HCT116 (cell line): ENCODE data around the gene PRMT9. TPM values are rescaled to one million over a fixed set of nuclear protein-coding genes. Genes with fewer than 3 reads are reported as not detected.

ENCODE experiments used
- ATAC-seq: fragments of 200-7000 bp; cut with Tn5 transposase; 2 replicates; pipeline ENCODE4 v1.9.1; 2020; ENCODE audit warnings: mild to moderate bottlenecking, moderate library complexity
- BruUV-seq: library from RNA; stranded (reverse); fragments of 400-500 nt; replicated peaks from 2 replicates; lab custom pipeline; 2021; lab: Mats Ljungman, UMichigan
- CTCF ChIA-PET: fragments of 300-600 bp; sonication (Branson Sonifier 250); formaldehyde crosslinking; loops from one replicate; lab custom pipeline; 2021; ENCODE audit warnings: antibody characterized with exemption; lab: Charles Lee
- POLR2A ChIA-PET: fragments of 300-600, 350-600 bp; sonication (Branson Sonifier 250); formaldehyde crosslinking; loops from one replicate; lab custom pipeline; 2021; ENCODE audit warnings: antibody characterized with exemption; lab: Charles Lee
- RAD21 ChIA-PET, 2 experiments: fragments of 300-600 bp; sonication (Branson Sonifier 250); formaldehyde crosslinking; loops; one replicate each; lab custom pipeline; 2023; ENCODE audit warnings: low total read pairs in 2 of 2; ENCODE audit not compliant: uncharacterized antibody in 2 of 2, unreplicated experiment in 2 of 2, low non-redundant PET in 1 of 2; lab: Charles Lee
- DNase-seq: peaks from one replicate; pipeline ENCODE4 v3.0.0-alpha.2; 2010; ENCODE audit warnings: low read depth, low spot score
- H2AFZ ChIP-seq: fragments of 200-600 bp; shearing (Covaris generic), sonication (generic); 2 replicates; pipeline ENCODE4 v1.6.1; 2017; ENCODE audit warnings: low read depth, mixed run types, mixed read lengths, antibody characterized with exemption, low read length; ENCODE audit not compliant: poor library complexity, severe bottlenecking
- H3K27ac ChIP-seq: 2 replicates; pipeline ENCODE4 v1.5.1; 2012; ENCODE audit warnings: low read depth, low read length
- H3K27me3 ChIP-seq: fragments of 200-600 bp; sonication (generic); 2 replicates; pipeline ENCODE4 v1.6.1; 2016; ENCODE audit warnings: mixed run types, low read length, mixed read lengths; ENCODE audit not compliant: insufficient read depth
- H3K36me3 ChIP-seq, 2 experiments: fragments of 200-500 bp in 1 of 2; fragments of 200-600 bp in 1 of 2; sonication (Bioruptor generic) in 1 of 2; sonication (generic) in 1 of 2; 2 replicates each; pipeline versions ENCODE4 v1.5.1 to v1.6.1; 2014 to 2016; ENCODE audit warnings: low read length in 2 of 2, inconsistent platforms in 1 of 2, mixed read lengths in 1 of 2, mixed run types in 1 of 2; ENCODE audit not compliant: insufficient read depth in 2 of 2, control insufficient read depth in 1 of 2
- H3K4me1 ChIP-seq, 2 experiments: fragments of 200-600 bp in 1 of 2; sonication (generic) in 1 of 2; 2 replicates each; pipeline versions ENCODE4 v1.5.1 to v1.6.1; 2012 to 2017; ENCODE audit warnings: low read length in 2 of 2, inconsistent platforms in 1 of 2, mild to moderate bottlenecking in 1 of 2, mixed read lengths in 1 of 2, mixed run types in 1 of 2, moderate library complexity in 1 of 2; ENCODE audit not compliant: insufficient read depth in 2 of 2, control insufficient read depth in 1 of 2
- H3K4me2 ChIP-seq: fragments of 200-600 bp; sonication (generic); 2 replicates; pipeline ENCODE4 v1.6.1; 2017; ENCODE audit warnings: mixed run types, low read length, mixed read lengths
- H3K4me3 ChIP-seq, 2 experiments: fragments of 200-600 bp in 1 of 2; sonication (generic) in 1 of 2; replicated peaks in 1 of 2; 2 replicates each; pipeline ENCODE4 v1.5.1; 2011 to 2016; ENCODE audit warnings: low read length in 2 of 2, control low read depth in 1 of 2, low read depth in 1 of 2, mild to moderate bottlenecking in 1 of 2, mixed read lengths in 1 of 2, mixed run types in 1 of 2
- H3K79me2 ChIP-seq: fragments of 200-600 bp; sonication (generic); 2 replicates; pipeline ENCODE4 v1.6.1; 2017; ENCODE audit warnings: mild to moderate bottlenecking, mixed run types, low read length, moderate library complexity, mixed read lengths; ENCODE audit not compliant: insufficient read depth
- H3K9ac ChIP-seq: fragments of 200-600 bp; sonication (generic); 2 replicates; pipeline ENCODE4 v1.6.1; 2016; ENCODE audit warnings: low read length, mixed read lengths
- H3K9me2 ChIP-seq: fragments of 200-600 bp; sonication (generic), shearing (Covaris generic); 2 replicates; pipeline ENCODE4 v1.6.1; 2017; ENCODE audit warnings: mixed run types, mild to moderate bottlenecking, moderate library complexity; ENCODE audit not compliant: insufficient read depth
- H3K9me3 ChIP-seq, 2 experiments: fragments of 200-500 bp in 1 of 2; fragments of 200-600 bp in 1 of 2; sonication (Bioruptor generic) in 1 of 2; sonication (generic) in 1 of 2; 2 replicates each; pipeline ENCODE4 v1.6.1; 2014 to 2017; ENCODE audit warnings: low read length in 2 of 2, mixed read lengths in 2 of 2, inconsistent platforms in 1 of 2, low read depth in 1 of 2, mild to moderate bottlenecking in 1 of 2, mixed run types in 1 of 2, moderate library complexity in 1 of 2; ENCODE audit not compliant: control insufficient read depth in 1 of 2, insufficient read depth in 1 of 2
- H4K20me1 ChIP-seq: fragments of 200-600 bp; sonication (generic), shearing (Covaris generic); 2 replicates; pipeline ENCODE4 v1.6.1; 2017; ENCODE audit warnings: mixed run types, mild to moderate bottlenecking, moderate library complexity; ENCODE audit not compliant: insufficient read depth
- CEBPB ChIP-seq: IDR thresholded peaks from 2 replicates; pipeline ENCODE4 v1.6.1; 2012; ENCODE audit warnings: low read depth
- EGR1 ChIP-seq: IDR thresholded peaks from 2 replicates; pipeline ENCODE4 v1.6.1; 2012; ENCODE audit warnings: low read depth
- EZH2phosphoT487 ChIP-seq: fragments of 200-600 bp; IDR thresholded peaks from 2 replicates; pipeline ENCODE4 v1.6.1; 2018; ENCODE audit warnings: antibody characterized with exemption, borderline replicate concordance
- FOSL1 ChIP-seq: IDR thresholded peaks from 2 replicates; pipeline ENCODE4 v1.6.1; 2012; ENCODE audit warnings: low read depth
- JUND ChIP-seq: IDR thresholded peaks from 2 replicates; pipeline ENCODE4 v1.6.1; 2012
- POLR2A ChIP-seq: IDR thresholded peaks from 2 replicates; pipeline ENCODE4 v1.7.0; 2011; ENCODE audit warnings: borderline replicate concordance; ENCODE audit not compliant: insufficient read depth, insufficient read length; ENCODE audit errors: extremely low read depth
- POLR2AphosphoS5 ChIP-seq: IDR thresholded peaks from 2 replicates; pipeline ENCODE4 v1.6.1; 2011; ENCODE audit warnings: mild to moderate bottlenecking, low read depth, low read length, moderate library complexity
- SIN3A ChIP-seq: IDR thresholded peaks from 2 replicates; pipeline ENCODE4 v1.6.1; 2012; ENCODE audit warnings: low read depth
- SP1 ChIP-seq: IDR thresholded peaks from 2 replicates; pipeline ENCODE4 v1.6.1; 2012; ENCODE audit warnings: low read depth
- SRF ChIP-seq: IDR thresholded peaks from 2 replicates; pipeline ENCODE4 v1.6.1; 2012; ENCODE audit warnings: low read depth
- TCF7L2 ChIP-seq: IDR thresholded peaks from 2 replicates; pipeline ENCODE4 v1.7.0; 2011; ENCODE audit warnings: borderline replicate concordance, inconsistent platforms; ENCODE audit not compliant: insufficient read depth, insufficient read length; ENCODE audit errors: extremely low read depth
- YY1 ChIP-seq: IDR thresholded peaks from 2 replicates; pipeline ENCODE4 v1.6.1; 2011; ENCODE audit warnings: low read length, low read depth, moderate library complexity, mild to moderate bottlenecking; ENCODE audit not compliant: insufficient replicate concordance; ENCODE audit errors: extremely low read depth
- ZFX ChIP-seq: fragments of 450-650 bp; IDR thresholded peaks from 2 replicates; pipeline ENCODE4 v1.6.1; 2017
- intact Hi-C: fragments of 100-400 bp; cut with micrococcal nuclease; formaldehyde crosslinking; loops from 2 replicates; pipeline ENCODE4 v1.10.0; 2022
- total RNA-seq: library from RNA; stranded (reverse); gene quantifications from one replicate; pipeline ENCODE4 v1.2.1, GENCODE V29; 2021; ENCODE audit not compliant: unreplicated experiment
- TF ChIP-seq, protein P1 (sequence below): IDR thresholded peaks from 2 replicates; pipeline ENCODE4 v1.6.1; 2011; ENCODE audit warnings: mild to moderate bottlenecking, low read length, moderate library complexity; ENCODE audit not compliant: insufficient replicate concordance; ENCODE audit errors: extremely low read depth
- TF ChIP-seq, protein P2 (sequence below): IDR thresholded peaks from 2 replicates; pipeline ENCODE4 v1.6.1; 2012
- TF ChIP-seq, protein P3 (sequence below): IDR thresholded peaks from 2 replicates; pipeline ENCODE4 v1.6.1; 2012

Gene PRMT9
- total RNA-seq, 1 experiment from 2014 or later: 5.8 TPM

DNA sequence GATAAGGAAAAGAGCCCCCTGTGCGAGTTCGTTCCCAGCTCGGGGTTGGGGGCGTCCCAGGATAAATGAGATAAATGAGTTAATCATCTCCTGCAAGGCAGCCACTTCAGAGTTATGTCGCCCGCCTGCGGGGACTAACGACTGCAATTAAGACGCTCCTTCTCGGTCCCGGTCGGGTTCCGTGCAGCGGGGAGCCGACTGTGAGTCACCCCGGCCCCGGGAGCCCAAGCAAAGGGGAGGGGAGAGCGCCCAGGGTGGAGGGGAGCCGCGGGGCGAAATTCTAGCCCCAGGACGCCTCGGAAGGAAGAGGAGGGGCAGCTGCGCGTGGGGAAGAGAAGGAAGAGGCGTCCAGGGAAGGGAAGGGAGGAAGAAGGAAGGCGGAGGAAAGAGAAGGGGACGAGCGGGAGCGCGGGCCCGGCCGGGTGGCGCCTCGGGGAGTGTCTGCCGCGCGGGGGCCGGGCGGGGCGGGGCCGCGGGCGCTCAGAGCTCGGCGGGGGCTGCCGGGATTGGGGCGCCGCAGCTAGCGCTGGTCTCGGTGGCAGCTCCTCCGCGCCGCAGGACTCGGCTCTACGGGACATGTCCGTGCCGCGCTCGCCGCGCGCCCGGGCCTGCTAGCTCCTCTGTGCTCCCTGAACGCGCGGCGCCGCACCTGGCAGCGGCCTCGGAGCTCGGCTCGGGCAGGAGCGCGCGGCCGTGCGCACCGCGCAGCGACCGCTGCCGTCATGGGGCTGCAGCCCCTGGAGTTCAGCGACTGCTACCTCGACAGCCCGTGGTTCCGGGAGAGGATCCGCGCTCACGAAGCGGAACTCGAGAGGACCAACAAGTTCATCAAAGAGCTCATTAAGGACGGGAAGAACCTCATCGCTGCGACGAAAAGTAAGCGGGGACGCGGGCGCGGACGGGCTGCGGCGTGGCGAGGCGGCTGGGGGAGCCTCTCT is 47.9 kb upstream of the PRMT9 start, which contains the start of gene ARHGAP10:
TSS of gene ARHGAP10 (plus strand) at position 509 of the 938 bp plus-strand sequence. CDS start at position 723, 214 bp downstream.
- no peaks in the 10 kb centered on the region for H4K20me1 ChIP-seq
- peaks cover 44% of the 10 kb centered on the region for H3K79me2 ChIP-seq
- DNase-seq (no peak), ATAC-seq (peak; percentile 79)
- TF ChIP-seq YY1 (no peak), SIN3A (peak; percentile 30; the same call in 1 of the 2 replicates), SP1 (0 out of 2 replicates have a peak, but pooled peaks have one; percentile 20), EZH2phosphoT487 (no peak), EGR1 (peak; percentile 13; the same call in 1 of the 2 replicates), TCF7L2 (peak; percentile 13), FOSL1 (peak; percentile 43), JUND (0 out of 2 replicates have a peak, but pooled peaks have one; percentile 39), ZFX (peak; percentile 72), CEBPB (no peak), SRF (no peak), POLR2A (peak; percentile 53), POLR2AphosphoS5 (peak; percentile 84)
- TF ChIP-seq, protein P1, sequence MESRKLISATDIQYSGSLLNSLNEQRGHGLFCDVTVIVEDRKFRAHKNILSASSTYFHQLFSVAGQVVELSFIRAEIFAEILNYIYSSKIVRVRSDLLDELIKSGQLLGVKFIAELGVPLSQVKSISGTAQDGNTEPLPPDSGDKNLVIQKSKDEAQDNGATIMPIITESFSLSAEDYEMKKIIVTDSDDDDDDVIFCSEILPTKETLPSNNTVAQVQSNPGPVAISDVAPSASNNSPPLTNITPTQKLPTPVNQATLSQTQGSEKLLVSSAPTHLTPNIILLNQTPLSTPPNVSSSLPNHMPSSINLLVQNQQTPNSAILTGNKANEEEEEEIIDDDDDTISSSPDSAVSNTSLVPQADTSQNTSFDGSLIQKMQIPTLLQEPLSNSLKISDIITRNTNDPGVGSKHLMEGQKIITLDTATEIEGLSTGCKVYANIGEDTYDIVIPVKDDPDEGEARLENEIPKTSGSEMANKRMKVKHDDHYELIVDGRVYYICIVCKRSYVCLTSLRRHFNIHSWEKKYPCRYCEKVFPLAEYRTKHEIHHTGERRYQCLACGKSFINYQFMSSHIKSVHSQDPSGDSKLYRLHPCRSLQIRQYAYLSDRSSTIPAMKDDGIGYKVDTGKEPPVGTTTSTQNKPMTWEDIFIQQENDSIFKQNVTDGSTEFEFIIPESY: peak; percentile 29
- TF ChIP-seq, protein P2, sequence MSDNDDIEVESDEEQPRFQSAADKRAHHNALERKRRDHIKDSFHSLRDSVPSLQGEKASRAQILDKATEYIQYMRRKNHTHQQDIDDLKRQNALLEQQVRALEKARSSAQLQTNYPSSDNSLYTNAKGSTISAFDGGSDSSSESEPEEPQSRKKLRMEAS: no peak; the same call in 1 of the 2 replicates
- TF ChIP-seq, protein P3, sequence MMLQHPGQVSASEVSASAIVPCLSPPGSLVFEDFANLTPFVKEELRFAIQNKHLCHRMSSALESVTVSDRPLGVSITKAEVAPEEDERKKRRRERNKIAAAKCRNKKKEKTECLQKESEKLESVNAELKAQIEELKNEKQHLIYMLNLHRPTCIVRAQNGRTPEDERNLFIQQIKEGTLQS: no peak
- H3K4me1 ChIP-seq: peaks cover 54 to 77% of the 10 kb centered on the region in 2 experiments
- intact Hi-C loops: loop anchor here (2.0 kb wide), 1 partner anchor 99 kb away; no protein-coding TSS in a partner anchor
- peak within 1 kb of the TSS; percentile 86 for H3K9ac ChIP-seq
- ChIA-PET POLR2A (interaction anchor here (0.6 to 1.6 kb wide), 3 partner anchors 10 to 711 kb away, joined by 3 to 4 read pairs (median 3); partner anchors contain the start of gene PRMT9), RAD21 (interaction anchor here in 1 of 2 experiments (0.6 kb wide), 1 partner anchor 14 kb away, joined by 5 read pairs; no protein-coding TSS in a partner anchor), CTCF (interaction anchor here (1.2 to 1.8 kb wide), 4 partner anchors 10 to 135 kb away, joined by 3 to 7 read pairs (median 4); no protein-coding TSS in a partner anchor)
- peak within 1 kb of the TSS; percentile 70 for H2AFZ ChIP-seq
- no peaks in the 10 kb centered on the region for H3K27me3 ChIP-seq
- H3K36me3 ChIP-seq: no peaks in the 10 kb centered on the region
- H3K27ac ChIP-seq: peak within 1 kb of the TSS; percentile 88
- no peaks in the 10 kb centered on the region for H3K9me2 ChIP-seq
- no peaks in the 10 kb centered on the region for H3K9me3 ChIP-seq
- H3K4me3 ChIP-seq: peak within 1 kb of the TSS; percentile 78 to 81
- no TSS peak for BruUV-seq
- H3K4me2 ChIP-seq: peak within 1 kb of the TSS; percentile 96
